T-helper 1 cell treated with Interleukin-12 subunit alpha and Interleukin-12 subunit beta and Interleukin-4 antibody, amounts not matched to agents 30 ng/mL and 1 ng/mL, for 36 hours (primary cell): ENCODE data around the gene ELAVL2. TPM values are rescaled to one million over a fixed set of nuclear protein-coding genes. Genes with fewer than 3 reads are reported as not detected.

ENCODE experiments used
- intact Hi-C: fragments of 100-400 bp; cut with micrococcal nuclease; formaldehyde crosslinking; loops from one replicate; pipeline ENCODE4 v1.15.1; 2024
- total RNA-seq: library from RNA; stranded (reverse); gene quantifications from 2 replicates; pipeline ENCODE4 v1.2.3, GENCODE V29; 2022

Gene ELAVL2
- total RNA-seq, 1 donor from 2014 or later, result not detected

- intact Hi-C loops, result no loop called here
Observed at GRCh38 chr9:23774266-23774665, 51.8 kb downstream of the ELAVL2 start.

- intact Hi-C loops, result no loop called here
Observed at GRCh38 chr9:23772385-23772783, 53.7 kb downstream of the ELAVL2 start.

GRCh38 chr9:23771746-23772384 is 54.2 kb downstream of the ELAVL2 start:
- intact Hi-C loops, result no loop called here

GRCh38 chr9:23769307-23769935 is 56.6 kb downstream of the ELAVL2 start:
- intact Hi-C loops, result no loop called here

- intact Hi-C loops, result no loop called here
Observed at GRCh38 chr9:23768861-23769260, 57.2 kb downstream of the ELAVL2 start.

- intact Hi-C loops, result no loop called here
Observed at GRCh38 chr9:23766613-23767012, 59.4 kb downstream of the ELAVL2 start.

- intact Hi-C loops, result no loop called here
Observed at GRCh38 chr9:23765561-23765960, 60.5 kb downstream of the ELAVL2 start.

- intact Hi-C loops, result no loop called here
Observed at GRCh38 chr9:23764219-23764618, 61.8 kb downstream of the ELAVL2 start.

GRCh38 chr9:23754551-23754950 is 71.5 kb downstream of the ELAVL2 start:
- intact Hi-C loops, result no loop called here

GRCh38 chr9:23752859-23753258 is 73.2 kb downstream of the ELAVL2 start:
- intact Hi-C loops, result no loop called here

GRCh38 chr9:23751633-23752032 is 74.4 kb downstream of the ELAVL2 start:
- intact Hi-C loops, result no loop called here

- intact Hi-C loops, result no loop called here
Observed at GRCh38 chr9:23750808-23751207, 75.2 kb downstream of the ELAVL2 start.

- intact Hi-C loops, result no loop called here
Observed at GRCh38 chr9:23747088-23748075, 78.7 kb downstream of the ELAVL2 start.

GRCh38 chr9:23746317-23746716 is 79.7 kb downstream of the ELAVL2 start:
- intact Hi-C loops, result no loop called here

- intact Hi-C loops, result no loop called here
Observed at GRCh38 chr9:23743036-23743435, 83.0 kb downstream of the ELAVL2 start.

- intact Hi-C loops, result no loop called here
Observed at GRCh38 chr9:23741351-23741750, 84.7 kb downstream of the ELAVL2 start.

GRCh38 chr9:23740531-23740930 is 85.5 kb downstream of the ELAVL2 start:
- intact Hi-C loops, result no loop called here

GRCh38 chr9:23739753-23740152 is 86.3 kb downstream of the ELAVL2 start:
- intact Hi-C loops, result no loop called here

- intact Hi-C loops, result no loop called here
Observed at GRCh38 chr9:23736293-23736692, 89.7 kb downstream of the ELAVL2 start.

GRCh38 chr9:23733495-23734078 is 92.5 kb downstream of the ELAVL2 start:
- intact Hi-C loops, result no loop called here

- intact Hi-C loops, result no loop called here
Observed at GRCh38 chr9:23731353-23731752, 94.7 kb downstream of the ELAVL2 start.

GRCh38 chr9:23730364-23730763 is 95.7 kb downstream of the ELAVL2 start:
- intact Hi-C loops, result no loop called here
